GM21367 (cell line): Measurements from ENCODE around the gene OGFOD1.

ENCODE experiments used
- ATAC-seq: cut with Tn5 transposase; IDR thresholded peaks from one replicate; pipeline ENCODE4 v1.9.1; 2021; ENCODE audit not compliant: unreplicated experiment

The OGFOD1 gene

GRCh38 chr16:56520251-56520577, 68.9 kb downstream of the OGFOD1 start:
- ATAC-seq = no peak

- no peak for ATAC-seq
Measured at GRCh38 chr16:56525236-56525635, 73.9 kb downstream of the OGFOD1 start.
